NK-92 treated with Interleukin-12 subunit alpha and Interleukin-12 subunit beta, amount 100 ng/mL, for 24 hours (cell line): ENCODE results near the gene MYO1D.
"Not testable (repeated sequence)": the region's sequence is repeated elsewhere in the genome, so short reads cannot be mapped to it uniquely, and the experiment has no call there.

Experiments used
- DNase-seq: peaks from one replicate; lab custom pipeline; 2025; lab: John Stamatoyannopoulos, UW

MYO1D gene

DNA sequence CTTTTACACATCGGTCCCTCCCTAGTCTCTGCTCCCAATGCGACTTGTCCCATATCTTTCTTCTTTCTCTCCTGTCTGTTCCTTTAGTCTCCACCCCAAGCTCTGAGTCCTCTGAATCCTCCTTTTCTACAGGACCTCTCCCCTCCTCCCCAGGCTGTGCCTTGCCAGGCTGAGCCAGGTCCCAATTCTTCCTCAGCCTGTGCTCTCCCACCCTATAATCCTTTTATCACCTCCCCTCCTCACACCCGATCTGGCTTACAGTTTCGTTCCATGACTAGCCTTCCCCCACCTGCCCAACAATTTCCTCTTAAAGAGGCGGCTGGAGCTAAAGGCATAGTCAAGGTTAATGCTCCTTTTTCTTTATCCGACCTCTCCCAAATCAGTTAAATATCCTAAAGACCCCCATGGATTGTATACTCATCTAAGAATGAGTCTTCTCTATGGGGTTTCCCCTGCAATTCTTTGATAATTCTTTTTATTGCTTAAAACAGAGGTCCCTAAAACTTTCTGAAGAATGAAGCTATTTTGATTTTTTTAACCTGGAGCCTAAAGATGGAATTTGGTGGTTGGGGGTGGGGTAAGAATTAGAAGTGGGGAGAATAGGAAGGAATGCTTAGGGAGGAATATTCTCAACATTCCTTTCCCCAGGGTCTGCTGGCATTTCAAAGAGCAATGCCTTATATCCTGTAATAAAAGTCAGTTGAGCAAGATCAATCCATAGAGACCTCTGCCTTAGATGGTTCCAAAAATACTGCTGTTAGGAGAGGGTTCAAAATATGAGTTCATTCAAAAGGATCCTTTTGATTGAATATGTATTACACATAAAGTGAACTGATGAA, 102.8 kb downstream of the MYO1D start:
- DNase-seq, result no peak

DNA sequence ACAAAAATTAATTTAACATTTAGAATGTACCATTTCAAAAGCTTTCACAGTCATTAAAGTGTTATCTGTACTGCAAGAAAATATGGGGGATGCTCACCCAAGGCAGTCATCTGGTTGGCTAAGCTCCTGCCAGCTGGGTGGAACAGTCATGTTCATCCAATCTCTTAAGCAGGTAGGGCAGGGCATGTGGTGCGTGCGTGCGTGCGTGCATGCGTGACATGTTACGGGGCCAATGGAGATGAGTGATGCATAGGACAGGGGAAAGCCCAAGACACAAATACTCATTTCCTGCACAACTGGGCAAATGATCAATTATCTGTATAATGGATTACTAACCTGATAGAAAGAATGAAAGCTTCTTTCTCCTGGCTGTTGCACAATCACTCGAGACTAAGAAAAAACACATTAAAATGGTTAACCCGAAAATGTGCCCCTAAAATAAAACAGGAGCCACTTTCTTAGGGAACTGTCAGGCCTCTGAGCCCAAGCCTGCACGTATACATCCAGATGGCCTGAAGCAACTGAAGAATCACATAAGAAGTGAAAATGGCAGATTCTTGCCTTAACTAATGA, 104.4 kb downstream of the MYO1D start:
- no peak for DNase-seq

DNA sequence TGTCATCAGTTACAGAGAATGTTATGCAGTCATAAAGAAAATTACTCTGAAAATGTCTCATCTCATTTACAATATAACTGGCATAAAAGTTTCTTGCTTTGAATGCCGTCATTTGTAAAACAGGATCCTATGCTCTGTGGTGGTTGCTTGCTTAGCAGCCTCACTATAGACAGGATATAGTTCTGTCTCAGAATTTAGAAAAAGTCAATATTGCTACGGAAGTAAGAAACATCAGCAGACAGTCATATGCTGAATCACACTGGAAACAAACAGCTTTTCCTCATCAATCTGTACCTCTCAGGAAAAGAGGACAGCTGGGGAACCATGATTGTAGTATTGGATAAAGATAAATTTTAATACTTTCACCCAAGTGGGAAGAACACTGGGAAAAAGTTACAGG, 105.5 kb downstream of the MYO1D start:
- no peak for DNase-seq

GRCh38 chr17:32769846-32770245, 107.1 kb downstream of the MYO1D start:
- no peak for DNase-seq

GRCh38 chr17:32763855-32764439, 113.0 kb downstream of the MYO1D start:
- no peak for DNase-seq

DNA sequence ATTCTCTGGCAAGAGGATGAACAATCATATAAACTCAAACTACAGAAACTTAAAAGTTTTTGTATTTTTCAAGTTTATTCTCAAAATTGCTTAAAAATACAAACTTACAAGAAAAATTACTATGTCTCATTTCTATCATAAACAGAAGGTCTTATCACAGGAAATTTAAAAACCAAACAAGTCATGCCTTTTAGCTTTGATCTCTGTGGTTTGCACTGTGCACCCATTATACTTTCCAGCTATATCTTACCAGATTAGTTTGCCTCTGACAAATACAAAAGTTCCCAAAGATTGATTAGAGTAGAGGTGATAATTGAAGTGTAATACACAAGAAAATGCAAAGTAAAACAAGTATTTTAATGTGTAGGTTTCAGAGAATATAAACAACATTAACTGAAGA, 117.4 kb downstream of the MYO1D start:
- no peak for DNase-seq

DNA sequence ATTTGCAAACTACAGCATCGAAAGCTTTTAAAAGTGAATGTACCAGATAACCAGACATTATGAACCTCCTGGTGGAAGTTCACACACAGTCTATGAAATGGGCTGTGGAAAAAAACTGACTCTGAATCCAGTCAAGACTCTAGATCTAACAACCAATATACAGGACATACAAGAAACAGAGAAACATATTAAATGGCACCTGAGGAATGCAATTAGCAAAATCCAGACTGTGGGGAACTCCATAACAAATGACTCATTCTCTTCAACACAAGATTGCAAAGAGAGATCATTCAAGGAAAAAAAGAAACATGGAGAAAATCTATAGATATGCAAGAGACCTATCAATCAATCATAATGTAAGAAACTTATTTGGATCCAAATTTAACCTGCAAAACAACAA, 119.0 kb downstream of the MYO1D start:
- no peak for DNase-seq

DNA sequence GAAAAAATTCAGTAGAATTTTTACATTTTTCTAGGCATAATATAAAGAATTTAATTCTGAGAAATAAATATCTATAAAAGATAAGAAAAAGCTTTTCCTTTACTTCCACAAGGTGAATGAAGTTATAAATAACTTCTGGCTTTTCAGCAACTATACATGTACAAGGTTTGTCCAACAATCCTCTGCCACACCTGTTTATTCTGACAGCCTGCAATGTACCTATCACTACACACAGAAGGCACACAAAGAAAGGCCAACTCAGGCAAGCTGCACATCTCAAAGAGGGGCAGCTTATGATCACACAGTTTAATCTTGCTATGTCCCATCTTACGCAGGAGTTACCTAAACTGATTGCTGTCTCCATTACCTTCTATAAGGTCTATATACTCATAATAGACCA, 120.2 kb downstream of the MYO1D start:
- no peak for DNase-seq

DNA sequence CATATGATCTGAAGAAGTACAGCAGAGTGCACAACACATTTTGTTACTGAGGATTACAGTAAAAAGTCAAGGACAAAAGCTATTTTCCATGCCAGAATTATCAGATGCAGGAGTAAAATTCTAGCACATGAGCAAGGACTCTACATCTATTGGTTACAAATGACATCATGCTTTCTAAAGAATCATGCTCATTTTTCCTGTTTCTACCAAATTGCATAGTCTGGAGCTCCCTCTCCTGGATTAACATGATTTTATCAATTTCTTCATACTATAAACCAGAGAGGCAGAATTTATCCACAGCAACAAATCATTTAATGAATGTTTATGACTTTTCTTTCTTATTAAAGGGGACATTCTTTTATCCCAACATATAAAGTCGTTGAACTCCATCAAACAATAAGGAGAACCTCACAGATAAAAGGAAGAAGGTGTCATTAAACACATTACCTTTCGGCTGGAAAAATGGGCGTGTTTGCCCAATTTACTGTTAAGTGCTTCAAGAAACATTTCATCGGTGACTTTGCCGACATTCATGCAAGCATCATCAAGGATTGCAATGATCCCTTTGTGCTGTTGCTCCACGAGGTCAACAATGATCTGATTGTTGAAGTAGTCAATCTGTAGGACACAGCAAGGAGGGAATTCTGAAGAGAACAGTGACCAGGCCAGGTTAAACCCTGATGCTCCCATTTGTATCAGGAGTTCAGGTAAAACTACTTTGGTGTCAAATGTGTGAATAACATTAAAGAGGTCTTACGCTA, 121.7 kb downstream of the MYO1D start:
- no peak for DNase-seq

DNA sequence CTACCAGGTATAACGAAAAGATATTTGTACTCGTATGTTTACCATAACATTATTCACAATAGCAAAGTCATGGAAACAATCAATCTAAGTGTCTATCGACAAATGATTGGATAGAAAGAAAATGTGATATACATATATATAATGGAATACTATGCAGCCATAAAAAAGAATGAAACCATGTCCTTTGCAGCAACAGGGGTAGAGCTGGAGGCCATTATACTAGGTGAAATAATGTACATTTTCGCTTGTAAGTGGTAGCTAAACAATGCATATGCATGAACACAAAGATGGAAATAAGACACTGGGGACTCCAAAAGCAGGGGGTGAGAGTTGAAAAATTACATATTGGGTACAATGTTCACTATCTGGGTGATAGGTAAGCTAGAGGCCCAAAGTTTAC, 124.0 kb downstream of the MYO1D start:
- no peak for DNase-seq

DNA sequence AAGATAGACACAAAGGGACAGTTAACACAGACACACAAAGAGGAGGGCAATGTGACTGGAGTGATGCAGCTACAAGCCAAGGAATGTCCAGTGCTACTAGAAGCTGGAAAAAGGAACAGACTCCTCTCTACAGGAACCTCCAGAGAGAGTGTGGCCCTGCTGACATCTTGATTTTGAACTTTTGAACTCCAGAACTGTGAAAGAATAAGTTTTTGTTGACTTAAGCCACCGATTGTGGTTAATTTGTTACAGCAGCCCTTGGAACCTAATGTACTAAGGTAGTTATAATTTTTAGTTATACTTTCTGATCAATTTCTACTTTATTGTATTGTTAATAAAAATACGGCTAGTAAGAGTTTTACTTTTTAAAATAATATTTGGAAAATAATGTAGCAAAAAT, 129.1 kb downstream of the MYO1D start:
- DNase-seq, result no peak

- no peak for DNase-seq
Measured at GRCh38 chr17:32746698-32747097, 130.2 kb downstream of the MYO1D start.

- DNase-seq, result no peak
Measured at GRCh38 chr17:32746280-32746679, 130.6 kb downstream of the MYO1D start.

DNA sequence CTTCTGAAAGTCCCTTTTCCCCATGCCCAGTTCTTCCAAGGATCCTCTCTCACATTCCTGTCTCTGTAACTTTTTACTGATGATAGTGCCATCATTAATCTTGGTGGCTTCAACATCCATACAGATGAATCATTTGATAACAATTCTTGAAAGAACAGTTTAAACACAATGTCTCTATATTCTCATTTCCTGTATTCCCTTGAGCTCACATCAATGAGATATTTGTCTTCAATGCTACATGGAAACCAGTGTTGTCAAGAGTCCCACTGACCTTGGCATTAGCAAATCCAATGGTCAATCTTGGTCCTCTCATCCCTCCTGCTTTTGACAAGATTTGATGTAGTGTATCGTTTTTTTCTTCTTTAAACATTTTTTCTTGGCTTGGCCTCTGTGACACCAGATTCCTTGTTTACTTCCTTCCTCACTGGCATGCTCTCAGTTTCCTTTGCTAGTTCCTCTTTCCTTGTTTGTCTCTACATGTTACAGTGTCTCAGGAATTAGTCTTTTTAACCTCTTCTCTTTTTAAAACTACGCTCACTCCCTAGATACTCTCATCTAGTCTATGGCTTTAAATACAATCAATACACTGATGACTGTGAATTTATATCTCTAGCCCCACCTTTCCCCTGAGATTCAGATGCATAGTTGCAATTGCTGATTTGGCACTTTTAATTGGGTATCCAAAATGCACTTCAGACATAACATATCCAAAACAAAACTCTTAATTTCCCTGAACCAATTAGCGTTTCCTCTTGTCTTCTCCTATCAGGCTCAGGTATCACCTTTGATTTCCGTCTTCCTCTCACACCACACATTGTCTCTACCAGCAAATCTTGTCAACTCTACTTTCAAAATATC, 134.0 kb downstream of the MYO1D start:
- no peak for DNase-seq

DNA sequence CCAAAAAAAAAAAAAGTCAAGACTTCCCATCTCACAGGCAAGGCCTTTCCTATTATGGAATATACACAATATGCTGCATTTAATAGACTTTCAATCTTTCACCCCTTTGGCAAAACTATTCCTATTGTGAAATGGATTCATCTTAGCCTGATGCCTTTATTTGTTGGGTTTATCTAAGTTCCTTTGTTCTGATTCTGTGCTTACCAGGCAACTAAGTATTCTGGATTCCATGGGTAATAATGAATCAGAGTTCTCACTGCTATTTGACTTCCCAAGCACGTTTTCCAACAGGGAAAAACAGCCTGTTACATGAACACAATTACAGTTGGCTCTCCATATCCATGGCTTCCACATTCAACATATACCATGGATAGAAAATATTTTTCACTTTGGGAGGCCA, 135.5 kb downstream of the MYO1D start:
- no peak for DNase-seq

DNA sequence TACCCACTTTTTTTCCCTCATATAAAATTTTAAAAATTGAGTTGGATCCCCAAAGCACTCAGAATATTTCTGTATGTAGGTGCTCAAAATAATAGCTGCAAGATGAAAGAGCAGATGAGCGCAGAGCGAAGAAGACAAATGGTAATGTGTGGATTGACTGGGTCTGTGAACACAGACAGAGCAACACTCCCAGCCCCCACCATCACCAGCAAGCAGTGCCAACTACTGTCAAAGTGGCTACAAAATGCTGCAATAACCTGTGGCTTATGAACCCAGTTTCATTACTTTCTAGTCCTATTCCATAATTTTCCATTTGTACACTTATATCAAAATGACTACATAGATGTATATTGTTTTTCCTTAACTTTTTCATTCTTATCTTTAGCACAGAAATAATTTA, 137.2 kb downstream of the MYO1D start:
- DNase-seq, result no peak

GRCh38 chr17:32739151-32739550, 137.8 kb downstream of the MYO1D start:
- not testable (repeated sequence) for DNase-seq

DNA sequence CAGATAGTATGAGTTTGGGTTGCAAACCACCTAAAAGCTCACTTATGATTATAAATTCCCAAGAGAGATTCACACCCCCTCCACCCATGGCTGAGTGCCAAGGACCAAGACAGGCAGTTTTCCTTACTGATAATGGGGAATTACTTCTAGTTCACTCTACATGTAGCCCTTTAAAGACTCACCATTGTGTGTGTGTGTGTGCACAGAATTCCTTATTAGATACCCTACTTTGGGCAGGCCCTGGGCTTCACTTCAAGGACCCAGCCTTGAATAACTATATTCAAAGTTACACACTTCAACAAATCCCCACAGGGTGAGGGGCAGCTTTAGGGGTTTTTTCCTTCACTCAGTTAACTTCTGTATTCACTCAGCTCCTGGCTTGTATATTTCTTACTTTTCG, 143.5 kb downstream of the MYO1D start:
- no peak for DNase-seq

DNA sequence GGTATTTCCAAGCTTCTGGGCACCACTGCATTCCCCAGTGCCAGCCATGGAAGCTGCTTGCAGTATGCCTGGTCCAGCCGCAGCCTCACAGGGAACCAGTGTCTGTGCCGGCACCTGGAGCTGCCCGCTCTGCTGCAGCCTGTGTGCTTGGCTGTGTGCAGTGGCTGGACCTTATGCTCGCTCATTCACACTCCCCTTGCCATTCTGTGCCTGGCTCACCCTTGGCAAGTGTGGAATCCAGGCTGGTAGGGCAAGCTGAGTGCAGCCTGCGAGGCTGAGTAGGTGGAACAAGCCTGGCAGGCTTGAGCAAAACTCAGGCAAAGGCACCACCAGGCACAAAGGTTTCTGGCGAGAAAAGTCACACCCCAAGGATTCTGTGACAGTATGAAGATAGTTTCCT, 144.0 kb downstream of the MYO1D start:
- DNase-seq, result no peak

DNA sequence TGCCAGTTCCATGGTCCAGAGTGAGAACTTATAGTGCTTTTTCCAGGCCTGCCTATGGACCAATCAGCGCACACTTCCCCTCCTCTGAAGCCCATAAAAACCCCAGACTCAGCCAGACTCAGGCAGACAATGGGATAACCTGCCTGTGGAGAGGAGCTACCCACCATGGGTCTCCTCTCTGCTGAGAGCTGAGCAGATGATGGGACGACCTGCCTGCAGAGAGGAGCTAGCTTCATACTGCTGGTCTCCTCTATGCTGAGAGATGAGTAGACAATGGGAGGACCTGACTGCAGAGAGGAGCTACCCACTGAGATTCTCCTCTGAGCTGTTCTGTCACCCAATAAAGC, 144.7 kb downstream of the MYO1D start:
- no peak for DNase-seq

DNA sequence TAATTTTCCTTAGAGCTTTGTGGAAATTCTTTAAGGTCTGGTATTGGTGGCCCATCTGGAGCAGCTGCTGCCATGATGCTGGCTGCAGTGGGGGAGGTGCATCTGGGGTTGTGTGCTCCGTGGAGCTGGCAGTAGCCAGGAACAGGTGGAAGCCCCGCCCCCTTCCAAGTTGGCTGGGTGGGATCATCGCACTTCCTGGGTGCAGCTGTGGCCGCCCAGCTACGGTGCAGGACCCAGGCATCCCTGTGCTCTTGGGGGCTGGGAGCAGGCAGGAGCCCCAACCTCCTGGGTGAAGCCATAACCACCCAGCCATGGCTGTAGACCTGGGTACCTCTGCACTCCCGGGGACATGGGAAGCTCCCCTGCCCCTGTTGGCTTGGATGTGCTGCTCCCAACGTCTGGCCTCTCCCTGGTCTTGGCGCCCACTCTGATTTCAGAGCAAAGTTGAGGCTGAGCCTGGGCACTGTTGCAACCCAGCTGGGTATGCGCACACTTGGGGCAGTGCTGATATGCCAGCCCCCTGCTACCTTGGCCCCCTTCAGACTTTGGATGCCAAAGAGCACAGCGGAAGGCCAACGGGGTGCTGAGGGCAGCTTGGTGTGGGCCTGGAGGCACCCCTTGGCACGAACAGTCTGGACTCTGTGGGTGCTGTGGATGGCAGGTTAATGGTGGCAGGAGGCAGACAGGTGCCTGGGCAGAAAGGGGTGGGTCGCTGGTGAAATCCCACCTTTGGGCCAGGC, 145.2 kb downstream of the MYO1D start:
- DNase-seq, result no peak
